Measurements from ENCODE around the gene TSPAN9. TPM values are rescaled to one million over a fixed set of nuclear protein-coding genes. Genes with fewer than 3 reads are reported as not detected.

TSPAN9 gene
- not detected for polyA plus RNA-seq

- Mint-ChIP-seq H3K36me3 (no peaks in the 10 kb centered on the region), H3K27me3 (peaks cover 17% of the 10 kb centered on the region), H3K9me3 (no peaks in the 10 kb centered on the region), H3K4me1 (peaks cover 0 to 6% (median 3%) of the 10 kb centered on the region in 3 donors), H3K27ac (peak within 1 kb of the TSS in 1 of 3 donors; percentile 75), H3K4me3 (peak within 1 kb of the TSS; percentile 78 to 92 (median 86))
Observed at GRCh38 chr12:3076730-3077571, at the start of gene TSPAN9. Gene TSPAN9, plus strand, starts transcription at chr12:3077379. Its CDS starts 123,815 bp downstream, at chr12:3201194.

- no peak overlapping the region for H3K4me3 Mint-ChIP-seq
- H3K9me3 Mint-ChIP-seq, result no peaks in the 10 kb centered on the region
- no peak overlapping the region for H3K27ac Mint-ChIP-seq
- no peaks in the 10 kb centered on the region for H3K36me3 Mint-ChIP-seq
- no peaks in the 10 kb centered on the region for H3K27me3 Mint-ChIP-seq
- H3K4me1 Mint-ChIP-seq, result no peaks in the 10 kb centered on the region
Observed at GRCh38 chr12:3028108-3028507, 49.1 kb upstream of the TSPAN9 start.

GRCh38 chr12:3030821-3031429 lies 46.3 kb upstream of the TSPAN9 start:
- Mint-ChIP-seq H3K27ac (no peak overlapping the region), H3K36me3 (no peaks in the 10 kb centered on the region), H3K27me3 (peaks cover 2% of the 10 kb centered on the region), H3K4me1 (no peaks in the 10 kb centered on the region), H3K4me3 (no peak overlapping the region), H3K9me3 (no peaks in the 10 kb centered on the region)

- H3K27me3 Mint-ChIP-seq, result peaks cover 2% of the 10 kb centered on the region
- no peaks in the 10 kb centered on the region for H3K4me1 Mint-ChIP-seq
- no peaks in the 10 kb centered on the region for H3K9me3 Mint-ChIP-seq
- H3K36me3 Mint-ChIP-seq, result no peaks in the 10 kb centered on the region
- H3K4me3 Mint-ChIP-seq, result no peak overlapping the region
- H3K27ac Mint-ChIP-seq, result no peak overlapping the region
Observed at GRCh38 chr12:3032161-3032560, 45.0 kb upstream of the TSPAN9 start.

- H3K4me1 Mint-ChIP-seq, result no peaks in the 10 kb centered on the region
- no peaks in the 10 kb centered on the region for H3K36me3 Mint-ChIP-seq
- no peak overlapping the region for H3K27ac Mint-ChIP-seq
- H3K27me3 Mint-ChIP-seq, result peaks cover 2% of the 10 kb centered on the region
- H3K4me3 Mint-ChIP-seq, result no peak overlapping the region
- no peaks in the 10 kb centered on the region for H3K9me3 Mint-ChIP-seq
Observed at GRCh38 chr12:3032770-3033538, 44.2 kb upstream of the TSPAN9 start.

- H3K4me3 Mint-ChIP-seq, result peak overlapping the region in 1 of 4 donors; percentile 17
- H3K4me1 Mint-ChIP-seq, result no peaks in the 10 kb centered on the region
- no peaks in the 10 kb centered on the region for H3K36me3 Mint-ChIP-seq
- H3K27ac Mint-ChIP-seq, result no peak overlapping the region
- no peaks in the 10 kb centered on the region for H3K9me3 Mint-ChIP-seq
- H3K27me3 Mint-ChIP-seq, result peaks cover 2% of the 10 kb centered on the region
Observed at GRCh38 chr12:3033539-3033867, 43.7 kb upstream of the TSPAN9 start.

- Mint-ChIP-seq H3K27ac (no peak overlapping the region), H3K4me3 (no peak overlapping the region), H3K9me3 (no peaks in the 10 kb centered on the region), H3K36me3 (no peaks in the 10 kb centered on the region), H3K4me1 (peaks cover 0 to 2% (median 0%) of the 10 kb centered on the region in 3 donors), H3K27me3 (peaks cover 2% of the 10 kb centered on the region)
Observed at GRCh38 chr12:3034067-3034750, 43.0 kb upstream of the TSPAN9 start.

GRCh38 chr12:3035171-3035570 lies 42.0 kb upstream of the TSPAN9 start:
- no peak overlapping the region for H3K4me3 Mint-ChIP-seq
- H3K9me3 Mint-ChIP-seq, result no peaks in the 10 kb centered on the region
- no peaks in the 10 kb centered on the region for H3K36me3 Mint-ChIP-seq
- H3K27ac Mint-ChIP-seq, result no peak overlapping the region
- peaks cover 0 to 2% (median 0%) of the 10 kb centered on the region in 3 donors for H3K4me1 Mint-ChIP-seq
- peaks cover 4% of the 10 kb centered on the region for H3K27me3 Mint-ChIP-seq

- H3K36me3 Mint-ChIP-seq, result no peaks in the 10 kb centered on the region
- H3K4me3 Mint-ChIP-seq, result no peak overlapping the region
- peaks cover 4% of the 10 kb centered on the region for H3K27me3 Mint-ChIP-seq
- H3K4me1 Mint-ChIP-seq, result peaks cover 0 to 2% (median 0%) of the 10 kb centered on the region in 3 donors
- no peaks in the 10 kb centered on the region for H3K9me3 Mint-ChIP-seq
- no peak overlapping the region for H3K27ac Mint-ChIP-seq
Observed at GRCh38 chr12:3035815-3036702, 41.1 kb upstream of the TSPAN9 start.

- Mint-ChIP-seq H3K27me3 (peaks cover 6% of the 10 kb centered on the region), H3K27ac (no peak overlapping the region), H3K36me3 (no peaks in the 10 kb centered on the region), H3K4me1 (peaks cover 5 to 6% (median 5%) of the 10 kb centered on the region in 3 donors), H3K4me3 (no peak overlapping the region), H3K9me3 (no peaks in the 10 kb centered on the region)
Observed at GRCh38 chr12:3036901-3037600, 40.1 kb upstream of the TSPAN9 start.

- no peak overlapping the region for H3K27ac Mint-ChIP-seq
- peaks cover 12 to 15% (median 13%) of the 10 kb centered on the region in 3 donors for H3K4me1 Mint-ChIP-seq
- peaks cover 12% of the 10 kb centered on the region for H3K27me3 Mint-ChIP-seq
- no peak overlapping the region for H3K4me3 Mint-ChIP-seq
- no peaks in the 10 kb centered on the region for H3K9me3 Mint-ChIP-seq
- no peaks in the 10 kb centered on the region for H3K36me3 Mint-ChIP-seq
Observed at GRCh38 chr12:3038166-3038565, 39.0 kb upstream of the TSPAN9 start.

- no peaks in the 10 kb centered on the region for H3K9me3 Mint-ChIP-seq
Observed at GRCh38 chr12:3038926-3039510, 38.2 kb upstream of the TSPAN9 start.

GRCh38 chr12:3040026-3040656 lies 37.0 kb upstream of the TSPAN9 start:
- H3K27me3 Mint-ChIP-seq, result peaks cover 26% of the 10 kb centered on the region
- H3K4me3 Mint-ChIP-seq, result no peak overlapping the region
- no peaks in the 10 kb centered on the region for H3K9me3 Mint-ChIP-seq
- no peaks in the 10 kb centered on the region for H3K36me3 Mint-ChIP-seq
- no peak overlapping the region for H3K27ac Mint-ChIP-seq
- H3K4me1 Mint-ChIP-seq, result peaks cover 13 to 16% (median 15%) of the 10 kb centered on the region in 3 donors

More at GRCh38 chr12:3038926-3039510, 38.2 kb upstream of the TSPAN9 start:
- peaks cover 12 to 15% (median 15%) of the 10 kb centered on the region in 3 donors for H3K4me1 Mint-ChIP-seq
- no peak overlapping the region for H3K4me3 Mint-ChIP-seq
- H3K27ac Mint-ChIP-seq, result no peak overlapping the region
- H3K36me3 Mint-ChIP-seq, result no peaks in the 10 kb centered on the region
- H3K27me3 Mint-ChIP-seq, result peaks cover 18% of the 10 kb centered on the region

All from IgD-negative memory B cell (primary cell).